Measurements from ENCODE around the gene TUBB1.

Gene TUBB1

DNA sequence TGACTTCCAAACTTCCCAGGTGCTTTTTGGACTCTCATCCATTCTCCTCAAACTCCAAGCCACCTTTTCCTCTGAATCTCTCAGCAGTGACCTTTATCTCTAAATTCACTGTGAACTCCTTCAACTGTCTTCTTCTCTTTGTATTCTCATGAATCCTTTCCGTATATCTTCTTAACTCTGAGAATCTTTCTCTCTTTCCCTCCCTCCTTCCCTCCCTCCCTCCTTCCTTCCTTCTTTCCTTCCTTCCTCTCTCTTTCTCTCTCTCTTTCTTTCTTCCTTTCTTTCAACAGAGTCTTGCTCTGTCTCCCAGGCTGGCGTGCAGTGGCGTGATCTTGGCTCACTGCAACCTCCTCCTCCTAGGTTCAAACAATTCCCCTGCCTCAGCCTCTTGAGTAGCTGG is 27.6 kb downstream of the TUBB1 start:
- no peak for DNase-seq

DNA sequence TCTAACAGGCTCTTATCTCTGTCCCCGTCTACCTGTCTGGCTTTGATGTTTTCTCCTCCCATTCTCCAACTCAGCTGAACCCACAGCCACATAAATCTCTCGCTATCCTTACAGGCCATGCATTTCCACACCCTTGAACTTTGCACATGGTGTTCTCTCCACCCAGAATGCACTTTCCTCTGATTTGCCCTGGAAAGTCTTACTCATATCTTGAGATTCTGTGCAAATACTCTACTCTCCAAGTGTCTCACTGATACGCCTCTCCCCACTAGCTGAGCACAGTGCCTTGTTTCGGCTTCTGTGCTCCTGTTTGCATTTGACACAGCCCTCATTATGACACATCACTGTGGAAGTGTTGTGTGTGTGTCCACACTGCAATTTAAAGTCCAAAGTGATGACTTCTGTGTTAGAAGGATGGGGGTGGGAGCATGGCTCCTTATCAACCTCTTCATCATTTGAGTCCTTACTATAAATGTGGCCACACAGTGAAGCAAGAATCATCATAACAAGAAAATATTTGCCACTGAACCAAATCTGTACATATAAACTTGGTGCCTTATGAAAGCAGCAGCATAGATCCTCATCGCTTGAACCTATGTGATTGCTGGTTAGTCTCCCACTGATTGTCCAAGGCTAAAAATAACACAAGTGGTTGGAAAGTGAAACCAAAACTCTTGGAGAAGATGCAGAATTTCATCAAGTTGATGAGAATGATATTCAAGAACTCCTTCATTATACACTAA is 28.9 kb downstream of the TUBB1 start:
- no peak for DNase-seq

DNA sequence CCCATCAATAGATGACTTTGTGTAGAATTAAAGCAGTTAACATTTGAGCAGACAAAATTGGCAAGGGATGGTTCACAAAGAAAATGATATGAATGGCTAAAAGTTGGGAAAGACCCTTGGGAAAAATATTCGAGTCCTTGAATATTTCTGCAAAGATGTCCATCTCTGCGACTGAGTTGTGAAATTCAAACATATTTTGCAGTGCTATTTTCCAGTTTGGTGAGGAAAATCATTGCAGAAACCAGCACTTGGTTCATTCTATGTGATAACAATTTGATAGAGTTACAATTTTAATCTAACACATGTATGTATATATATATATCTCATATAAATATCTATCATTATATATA is 29.4 kb downstream of the TUBB1 start:
- no peak for DNase-seq

DNA sequence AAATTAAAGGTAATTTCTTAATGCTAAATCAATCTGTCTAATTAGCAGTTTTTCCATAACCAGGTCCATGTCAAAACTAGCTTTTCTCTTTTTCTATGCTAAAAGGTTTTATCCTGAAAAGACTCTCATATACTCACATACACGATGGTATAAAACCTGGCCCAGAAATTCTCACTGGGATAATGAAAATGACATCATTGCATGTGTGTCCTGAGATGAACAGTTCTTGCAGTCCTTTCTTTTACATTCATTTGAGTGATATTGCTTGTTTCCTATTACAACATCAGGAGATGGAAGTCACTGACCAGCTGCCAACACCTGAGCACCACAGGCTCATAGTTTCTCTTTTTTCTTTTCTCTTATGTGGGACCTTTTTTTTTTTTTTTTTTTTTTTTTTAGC is 31.2 kb downstream of the TUBB1 start:
- no peak for DNase-seq

DNA sequence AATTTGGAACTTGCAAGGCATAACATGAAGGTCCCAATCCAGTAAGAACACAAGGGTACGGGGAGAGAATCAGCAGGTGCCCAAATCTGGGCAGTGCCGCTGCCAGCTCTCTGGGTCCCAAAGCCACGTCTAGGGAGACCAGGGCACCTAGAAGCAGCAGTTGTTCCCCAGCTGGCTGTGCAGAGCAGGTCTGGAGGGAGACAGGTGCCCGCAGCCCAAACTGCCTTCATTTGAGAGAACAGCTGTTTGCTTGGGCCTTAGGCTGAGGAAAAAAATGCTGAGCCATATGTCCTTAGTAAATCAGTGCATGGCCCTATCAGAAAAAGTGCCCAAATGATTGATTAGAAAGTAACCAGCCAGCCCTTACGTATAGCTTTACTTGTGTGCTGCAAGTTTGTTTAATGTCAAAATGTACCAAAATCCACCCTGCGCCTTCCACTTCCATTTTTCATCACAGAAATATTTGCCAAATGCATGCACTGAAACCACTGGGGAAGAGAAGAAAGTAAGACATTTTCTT is 32.5 kb downstream of the TUBB1 start:
- DNase-seq: no peak

DNA sequence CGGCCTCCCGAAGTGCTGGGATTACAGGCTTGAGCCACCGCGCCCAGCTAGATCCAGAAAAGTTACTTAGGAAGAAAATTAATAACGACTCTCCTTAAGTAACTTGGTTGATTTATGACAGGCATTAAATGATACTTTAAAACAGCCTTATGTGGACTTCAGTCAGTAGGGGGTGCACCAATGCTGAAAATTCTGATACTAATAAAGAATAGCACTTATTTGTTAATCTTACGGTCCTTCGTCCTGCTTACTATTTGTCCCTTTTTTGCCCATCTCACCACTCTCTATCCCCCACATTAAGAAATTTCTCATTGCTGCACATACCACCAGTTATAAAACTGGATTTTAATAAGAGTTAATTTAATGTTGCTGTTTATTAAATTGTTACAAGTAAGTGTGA is 36.1 kb downstream of the TUBB1 start:
- no peak for DNase-seq

DNA sequence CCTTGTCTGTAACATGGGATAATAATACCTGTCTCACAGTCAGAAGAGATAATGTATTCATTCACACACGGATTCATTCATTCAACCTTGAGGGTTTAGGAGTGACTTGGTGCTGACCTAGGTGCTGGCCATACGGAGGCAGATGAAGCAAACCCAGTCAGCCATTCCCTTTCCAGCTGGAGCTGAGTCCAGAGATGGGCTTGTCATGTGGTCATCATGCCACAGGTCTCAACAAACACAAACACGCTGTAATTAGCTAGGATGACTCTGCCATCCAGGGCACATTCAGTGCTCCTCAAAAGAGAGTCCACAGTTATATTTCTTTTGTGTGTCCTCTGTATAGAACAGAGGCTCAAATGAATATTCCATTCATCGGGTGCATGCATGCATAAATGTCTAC is 42.9 kb downstream of the TUBB1 start:
- DNase-seq: no peak

DNA sequence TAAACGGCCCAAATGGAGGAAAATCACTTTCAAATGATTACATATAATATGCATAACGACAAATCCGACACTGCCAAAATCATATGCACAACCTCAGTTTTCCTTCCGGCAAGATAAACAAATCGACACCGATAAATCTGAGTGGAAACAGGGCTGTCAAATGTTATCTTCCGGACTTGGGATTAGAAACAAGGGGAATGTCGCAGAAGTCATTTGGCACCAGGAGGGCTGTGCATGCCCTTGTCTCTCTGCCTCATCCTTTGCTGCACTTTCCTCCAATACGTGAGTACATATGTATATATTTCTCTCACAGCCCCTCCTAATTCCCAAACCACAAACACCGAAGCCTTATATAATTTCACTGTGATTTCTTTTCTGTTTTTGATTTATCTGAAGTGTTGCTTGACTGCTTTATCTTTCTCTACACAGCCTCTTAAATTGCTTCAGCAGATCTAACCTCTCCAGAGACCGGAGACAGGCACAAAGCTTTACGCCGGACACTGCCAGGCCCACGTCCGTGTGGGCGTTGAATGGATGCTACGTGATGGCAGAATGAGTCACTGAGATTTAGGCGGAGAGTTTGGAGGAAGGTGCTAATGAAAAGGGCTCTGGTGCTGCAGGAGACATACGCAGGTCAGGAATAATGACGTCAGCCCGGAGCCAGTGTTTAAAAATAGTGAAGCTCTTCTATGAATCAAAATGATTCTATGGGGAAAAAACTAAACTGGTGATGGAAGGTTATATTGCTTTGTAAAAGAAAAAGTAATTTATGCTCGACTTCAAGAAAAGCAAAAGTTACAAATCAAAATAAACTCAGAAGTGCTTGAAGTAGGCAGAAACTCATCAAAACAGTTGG is 44.4 kb downstream of the TUBB1 start:
- DNase-seq: no peak

DNA sequence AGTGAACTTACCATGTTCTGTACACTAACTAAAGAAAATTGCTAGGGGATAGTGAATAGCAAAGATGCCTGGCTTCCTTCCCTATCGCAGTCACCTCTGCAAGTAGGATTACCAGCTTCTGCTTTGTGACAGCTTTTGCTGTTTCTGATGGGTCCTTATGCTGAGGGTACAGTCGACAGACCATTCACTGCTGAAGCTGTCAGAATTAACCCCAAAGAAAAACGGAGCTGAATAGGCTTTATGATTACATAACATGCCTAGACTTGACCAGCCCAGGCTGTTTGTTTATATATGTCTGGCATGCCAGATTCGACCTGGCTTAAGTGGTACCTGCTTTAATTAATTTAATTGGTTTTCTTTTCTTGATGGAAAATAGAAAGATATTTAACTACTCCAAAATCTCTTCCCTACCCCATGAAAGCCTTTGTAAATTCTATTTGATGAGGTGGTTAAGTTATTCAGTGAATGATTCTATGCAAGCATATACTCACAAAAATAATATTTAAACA is 45.0 kb downstream of the TUBB1 start:
- DNase-seq: no peak

DNA sequence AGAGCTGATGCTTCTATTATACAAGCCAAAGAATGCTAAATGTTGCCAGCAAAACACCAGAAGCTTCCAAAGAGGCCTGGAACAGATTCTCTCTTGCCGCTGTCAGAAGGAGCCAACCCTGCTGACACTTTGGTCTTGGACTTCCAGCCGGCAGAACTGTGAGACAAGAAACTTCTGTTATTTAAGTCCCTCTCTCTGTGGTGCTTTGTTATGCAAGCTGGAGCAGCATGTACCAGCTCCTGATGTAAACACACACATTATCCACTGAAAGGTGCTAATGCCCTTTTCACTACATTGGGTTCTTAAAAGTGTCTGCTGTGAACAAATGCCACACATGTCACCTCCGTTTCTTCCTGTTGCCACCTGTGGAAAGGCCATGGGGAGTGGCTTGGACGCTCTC is 49.3 kb downstream of the TUBB1 start:
- no peak for DNase-seq

DNA sequence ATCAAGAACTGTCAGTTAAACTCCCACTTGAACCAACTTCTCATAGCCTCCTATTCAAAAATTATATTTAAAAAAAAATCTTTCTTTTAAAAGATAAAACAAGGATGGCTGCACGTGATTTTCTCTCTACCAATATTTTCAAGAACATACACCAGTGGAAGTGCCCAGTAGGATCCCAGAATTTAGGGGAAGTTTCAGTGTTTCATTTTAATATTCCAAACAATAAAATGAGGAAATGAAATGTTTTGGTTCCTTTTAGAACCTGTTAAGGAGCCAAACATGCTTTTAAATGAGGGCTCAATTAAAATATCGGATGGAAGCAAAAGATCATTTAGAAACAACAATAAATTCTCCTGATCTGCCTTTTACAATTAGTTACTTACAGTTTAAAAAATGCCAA is 49.8 kb downstream of the TUBB1 start:
- DNase-seq: no peak

DNA sequence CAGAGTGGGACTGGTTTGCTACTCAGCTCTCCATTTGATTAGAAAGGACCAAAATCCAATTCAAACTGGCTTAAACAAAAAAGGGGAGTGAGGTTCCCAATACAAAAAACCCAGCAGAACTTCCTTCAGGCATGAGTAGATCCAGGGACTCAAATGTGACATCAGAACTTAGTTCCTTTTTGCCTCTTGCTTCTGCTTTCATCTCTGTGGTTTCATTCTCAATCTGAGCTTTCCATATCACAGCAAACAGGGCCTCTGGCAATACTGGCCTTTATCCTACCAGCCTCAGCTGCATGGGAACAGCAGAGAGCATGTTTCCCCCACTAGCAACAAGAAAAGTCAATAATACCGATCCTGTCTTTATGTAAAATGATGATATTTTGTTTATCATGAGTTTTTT is 52.0 kb downstream of the TUBB1 start:
- no peak for DNase-seq

DNA sequence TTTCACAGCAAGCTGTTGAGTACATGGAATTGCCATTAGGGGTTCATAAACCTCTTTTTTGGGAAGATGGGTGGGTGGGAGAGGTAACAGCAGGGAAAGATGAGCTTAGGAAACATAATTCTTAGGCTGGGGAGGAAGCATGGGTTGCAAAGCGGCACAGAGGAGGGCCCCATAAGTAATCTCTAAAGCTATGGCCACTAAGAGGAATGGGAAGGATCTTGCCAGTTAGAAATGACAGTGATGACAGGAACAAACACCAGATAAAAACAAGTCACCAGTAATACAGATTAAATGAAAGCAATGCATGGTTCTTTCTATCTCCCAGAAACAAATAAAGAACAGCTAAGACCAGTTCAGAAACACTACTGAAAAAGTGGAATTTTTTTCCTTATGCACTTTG is 54.4 kb downstream of the TUBB1 start:
- no peak for DNase-seq

DNA sequence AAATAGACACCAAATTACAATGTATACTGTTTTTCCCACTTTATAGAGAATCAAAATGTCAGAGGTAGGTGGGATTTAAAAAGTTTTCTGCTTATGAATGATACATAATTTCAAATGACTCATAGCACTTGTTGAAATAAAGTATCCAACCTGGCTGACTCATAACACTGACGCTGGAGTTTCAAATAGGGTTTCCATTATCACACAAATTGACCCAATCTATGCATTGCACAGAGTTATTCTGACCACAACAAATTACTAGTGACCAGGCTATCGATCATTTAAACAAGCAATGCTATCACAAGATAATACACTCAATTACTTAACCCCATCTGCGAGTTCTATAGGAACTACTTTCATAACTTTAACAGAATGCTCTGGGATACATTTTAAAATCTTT is 55.2 kb downstream of the TUBB1 start:
- DNase-seq: no peak

DNA sequence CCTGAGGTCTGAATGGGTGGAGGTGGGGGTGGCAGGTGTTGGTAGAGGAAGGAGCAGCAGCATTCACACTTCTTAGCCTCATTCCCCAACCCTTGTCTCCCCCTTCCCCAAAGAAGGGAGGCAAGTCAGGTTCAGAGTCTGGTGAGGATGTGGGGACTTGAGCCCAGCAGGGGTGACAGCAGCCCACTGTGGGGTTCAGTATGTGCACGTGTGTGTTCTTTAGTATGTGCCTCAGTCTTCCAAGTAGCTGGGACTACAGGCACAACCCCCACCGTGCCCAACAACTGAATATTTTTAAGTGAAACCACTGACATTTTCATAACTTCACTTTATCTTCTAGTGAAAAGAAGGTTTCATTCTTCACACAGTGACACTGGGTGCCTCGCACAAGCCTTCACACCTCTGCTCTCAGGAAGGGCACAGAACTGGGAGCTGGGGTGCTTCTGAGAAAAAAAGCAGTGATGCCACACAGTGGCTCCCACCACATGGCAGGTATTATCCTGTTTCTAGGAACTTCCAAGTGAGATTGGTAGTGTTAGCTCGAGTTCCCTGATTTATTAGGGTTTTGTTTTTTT is 56.8 kb downstream of the TUBB1 start:
- DNase-seq: no peak
